ENCODE measurements around the gene OR2A12.
"Not testable (repeated sequence)": the region's sequence is repeated elsewhere in the genome, so short reads cannot be mapped to it uniquely, and the experiment has no call there.

OR2A12 gene, protein sequence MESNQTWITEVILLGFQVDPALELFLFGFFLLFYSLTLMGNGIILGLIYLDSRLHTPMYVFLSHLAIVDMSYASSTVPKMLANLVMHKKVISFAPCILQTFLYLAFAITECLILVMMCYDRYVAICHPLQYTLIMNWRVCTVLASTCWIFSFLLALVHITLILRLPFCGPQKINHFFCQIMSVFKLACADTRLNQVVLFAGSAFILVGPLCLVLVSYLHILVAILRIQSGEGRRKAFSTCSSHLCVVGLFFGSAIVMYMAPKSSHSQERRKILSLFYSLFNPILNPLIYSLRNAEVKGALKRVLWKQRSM

DNA sequence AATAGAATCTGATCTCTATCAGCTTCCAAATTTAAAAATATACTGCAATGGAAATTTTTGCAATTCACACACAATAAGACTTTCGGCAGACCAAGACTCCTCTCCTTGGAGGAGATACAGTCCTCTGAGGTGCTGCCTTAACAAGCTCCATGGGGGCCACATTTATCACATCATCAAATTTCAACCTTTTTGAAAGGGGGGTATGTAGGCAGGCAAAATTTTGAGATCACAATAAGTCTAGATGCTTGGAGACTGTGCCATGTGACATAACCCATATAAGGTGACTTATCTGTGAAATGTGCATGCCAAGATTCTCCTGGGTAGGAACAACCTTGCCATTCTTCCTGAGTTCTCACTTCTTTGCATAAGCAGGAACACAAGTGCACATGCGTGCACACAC, at the start of gene OR2A12:
OR2A12 (plus strand) TSS at position 301 of the 400 bp plus-strand sequence. CDS start 8,830 bp downstream, outside the sequence.
- DNase-seq (ENCODE audit: low read depth) = no peak

DNA sequence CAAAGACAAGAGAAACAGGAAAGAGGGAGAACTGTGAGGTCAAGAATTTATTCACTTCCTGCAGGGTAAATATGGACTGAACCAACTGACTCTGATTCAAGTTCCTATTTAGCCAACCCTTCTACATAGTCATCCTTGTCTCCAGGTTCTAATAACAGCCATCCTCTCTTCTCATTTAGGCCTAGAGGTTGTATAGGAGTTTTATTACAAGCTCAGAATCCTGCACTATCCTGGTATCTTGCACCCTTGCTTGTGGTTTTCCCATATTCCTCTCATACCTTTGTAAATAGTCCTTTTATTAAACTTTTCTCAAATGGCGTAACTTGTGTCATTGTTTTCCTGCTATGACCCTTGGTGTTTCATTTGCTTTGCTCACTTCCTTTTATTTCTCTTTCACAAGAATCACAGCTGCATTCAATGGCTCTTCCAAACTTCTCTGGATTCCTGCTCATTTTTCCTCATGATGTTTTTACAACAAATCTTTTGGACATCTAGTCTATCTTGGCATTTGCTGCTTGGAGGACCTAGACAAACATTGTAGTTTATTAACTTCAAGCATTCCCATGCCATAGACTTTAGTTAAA, 49.7 kb upstream of the OR2A12 start:
- DNase-seq (ENCODE audit: low read depth) = no peak

DNA sequence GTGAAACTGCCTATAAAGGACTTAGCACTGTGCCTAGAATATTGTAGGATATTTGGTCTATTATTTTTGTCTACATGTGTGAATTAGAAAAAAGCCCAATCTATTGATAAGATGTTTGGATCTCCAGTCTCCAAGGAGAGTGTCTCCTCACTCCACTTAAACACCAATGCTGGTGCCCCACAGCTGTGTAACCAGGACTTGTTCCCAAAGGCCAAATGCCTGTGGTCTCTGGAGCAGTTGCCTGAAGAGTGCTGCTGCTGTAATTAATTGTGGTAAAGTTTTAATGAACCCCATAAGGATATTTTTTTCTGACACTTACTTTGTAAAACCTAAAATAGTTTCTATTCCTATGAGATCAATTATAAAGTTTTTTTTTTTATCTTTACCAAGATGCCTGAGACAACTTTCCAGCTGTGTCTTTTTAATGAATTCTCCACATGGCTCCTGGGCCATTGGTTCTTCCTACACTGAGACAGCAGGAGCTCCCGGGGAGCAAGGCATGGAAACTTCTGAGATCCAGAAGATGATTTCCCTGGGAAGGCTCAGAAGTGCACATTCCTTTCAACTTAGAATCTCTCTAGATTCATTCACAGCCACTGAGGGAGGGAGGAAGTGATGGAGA, 48.6 kb upstream of the OR2A12 start:
- no peak for DNase-seq (ENCODE audit: low read depth)

DNA sequence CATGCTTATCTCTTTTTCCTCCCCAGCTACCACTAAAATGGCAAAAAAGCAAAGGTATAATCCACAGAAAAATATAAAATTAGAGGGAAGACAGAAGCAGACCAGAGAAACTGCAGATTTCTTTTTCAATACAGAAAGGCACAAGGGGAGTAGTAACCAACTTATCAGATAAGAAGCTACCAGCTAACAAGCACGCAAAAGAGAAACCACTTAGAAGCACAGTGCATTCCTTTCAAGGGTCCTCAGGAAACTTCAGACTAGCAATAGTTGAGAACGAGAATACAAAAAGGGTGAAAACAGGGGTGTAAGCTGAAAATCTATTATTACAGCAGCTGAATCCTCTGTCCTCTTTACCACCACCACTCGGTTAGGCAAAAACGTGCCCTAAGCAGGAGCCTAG, 47.2 kb upstream of the OR2A12 start:
- no peak for DNase-seq (ENCODE audit: low read depth)

DNA sequence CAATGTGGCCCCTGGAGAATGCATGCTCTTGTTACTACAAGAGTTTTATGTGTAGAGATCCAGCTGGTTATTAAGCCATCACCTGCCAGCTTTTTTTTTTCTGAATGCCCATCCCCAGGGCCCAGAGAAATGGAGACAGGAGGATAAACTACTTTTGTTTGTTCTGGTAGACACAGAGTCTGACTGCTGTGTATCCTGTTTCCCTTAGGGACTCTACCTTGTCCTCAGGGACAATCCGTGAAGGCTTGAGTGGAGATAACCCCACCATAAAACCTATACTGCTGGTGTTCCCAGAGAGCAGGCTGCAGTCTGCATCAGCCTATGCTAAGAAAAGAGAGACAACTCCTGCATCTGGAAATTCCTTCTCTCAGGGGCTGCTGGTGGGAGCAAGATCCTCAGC, 37.4 kb upstream of the OR2A12 start, which contains the start of gene OR2A5:
OR2A5 (plus strand) TSS at position 301 of the 400 bp plus-strand sequence. CDS start 1,454 bp downstream, outside the sequence.
- DNase-seq (ENCODE audit: low read depth) = no peak

DNA sequence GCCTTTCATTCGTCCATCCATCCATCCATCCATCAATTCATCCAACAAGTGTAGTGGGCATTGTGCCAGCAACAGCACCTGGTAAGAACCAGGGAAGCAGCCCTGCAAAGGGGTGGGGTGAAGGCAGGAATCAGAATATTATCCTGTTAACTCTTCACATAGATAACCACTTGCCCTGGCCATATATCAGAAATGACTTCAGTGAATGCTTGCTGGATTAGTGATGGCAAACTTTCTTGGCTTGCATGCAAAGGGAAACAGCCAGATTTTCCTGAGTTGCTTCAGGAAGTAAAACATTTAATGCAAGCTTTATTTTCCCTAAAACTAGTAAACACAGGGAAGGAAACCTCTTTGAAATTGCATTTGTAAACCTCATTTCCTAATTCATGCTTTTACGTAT, 36.6 kb upstream of the OR2A12 start:
- DNase-seq (ENCODE audit: low read depth) = no peak

DNA sequence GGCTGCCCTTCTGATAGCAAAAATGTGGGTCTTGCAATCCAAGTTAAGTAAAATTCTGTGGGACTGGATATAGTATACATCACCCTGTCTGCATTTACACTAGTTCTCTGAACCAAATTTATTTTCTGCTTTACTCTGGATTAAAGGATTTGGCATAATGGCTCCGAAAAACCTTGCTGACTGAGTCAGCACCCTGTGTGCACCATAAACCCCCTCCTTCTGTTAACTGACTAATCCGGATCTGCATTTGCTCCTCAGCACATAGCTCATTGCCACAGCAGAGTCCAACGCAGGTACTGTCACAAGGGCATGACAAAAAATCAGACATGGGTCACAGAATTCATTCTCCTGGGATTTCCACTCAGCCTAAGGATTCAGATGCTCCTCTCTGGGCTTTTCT, 36.0 kb upstream of the OR2A12 start:
- DNase-seq (ENCODE audit: low read depth) = no peak

DNA sequence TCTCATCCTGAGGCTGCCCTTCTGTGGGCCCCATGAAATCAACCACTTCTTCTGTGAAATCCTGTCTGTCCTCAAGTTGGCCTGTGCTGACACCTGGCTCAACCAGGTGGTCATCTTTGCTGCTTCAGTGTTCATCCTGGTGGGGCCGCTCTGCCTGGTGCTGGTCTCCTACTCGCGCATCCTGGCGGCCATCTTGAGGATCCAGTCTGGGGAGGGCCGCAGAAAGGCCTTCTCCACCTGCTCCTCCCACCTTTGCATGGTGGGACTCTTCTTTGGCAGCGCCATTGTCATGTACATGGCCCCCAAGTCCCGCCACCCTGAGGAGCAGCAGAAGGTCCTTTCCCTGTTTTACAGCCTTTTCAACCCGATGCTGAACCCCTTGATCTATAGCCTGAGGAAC, 35.2 kb upstream of the OR2A12 start:
- DNase-seq (ENCODE audit: low read depth) = not testable (repeated sequence)

DNA sequence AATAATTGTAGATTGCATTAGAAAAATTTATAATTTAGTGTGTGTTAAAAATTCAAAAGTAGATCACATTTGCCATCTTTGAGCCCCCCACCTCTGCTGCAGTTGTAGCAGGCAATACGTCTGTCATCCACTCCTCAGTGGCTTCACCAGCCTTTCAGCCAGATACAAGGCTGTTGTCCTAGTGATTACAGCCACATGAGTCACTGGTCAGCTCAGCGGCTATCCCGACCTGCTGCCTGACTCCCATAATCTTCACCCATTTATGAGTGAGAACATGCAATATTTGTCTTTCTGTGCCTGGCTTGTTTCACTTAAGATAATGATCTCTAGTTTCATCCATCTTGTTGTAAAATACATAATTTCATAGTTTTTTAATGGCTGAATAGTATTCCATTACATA, 28.1 kb upstream of the OR2A12 start:
- DNase-seq (ENCODE audit: low read depth) = no peak

DNA sequence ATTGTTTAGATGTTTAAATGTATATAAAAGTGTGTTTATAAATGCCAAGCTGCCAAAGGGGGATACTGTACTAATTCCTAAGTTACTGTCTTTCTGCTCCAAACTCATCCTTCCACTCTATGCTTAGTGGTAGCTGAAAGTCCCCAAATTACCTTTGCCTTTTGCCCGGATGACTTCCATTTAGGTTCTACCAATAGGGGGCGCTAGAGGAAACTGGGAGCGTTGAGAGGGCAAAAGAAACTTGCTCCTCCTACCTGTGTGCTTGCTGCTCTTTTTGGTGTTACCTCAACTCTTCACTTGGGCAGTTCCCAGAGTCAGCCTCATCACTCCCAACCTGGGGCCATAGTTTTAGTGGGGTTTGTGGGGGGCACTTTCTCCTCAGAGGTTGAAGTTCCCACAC, 22.4 kb upstream of the OR2A12 start:
- no peak for DNase-seq (ENCODE audit: low read depth)

DNA sequence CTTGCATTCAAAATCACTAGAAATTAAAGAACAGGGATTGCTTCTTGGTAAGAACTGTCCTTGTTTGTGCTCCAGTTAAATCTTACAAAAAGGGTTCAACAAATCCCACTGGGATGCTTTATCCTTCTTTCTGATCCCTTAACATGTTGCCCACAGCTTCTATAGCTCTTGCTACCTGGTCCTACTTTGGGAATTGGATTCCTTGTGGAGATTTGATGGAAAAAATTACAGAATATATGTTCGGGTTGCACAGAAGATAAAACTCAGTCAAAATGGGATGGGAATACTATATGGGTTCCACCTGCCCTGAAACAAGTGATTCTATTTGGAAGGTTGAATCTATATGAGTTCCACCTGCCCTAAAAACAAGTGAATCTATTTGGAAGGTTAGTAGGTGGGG, 16.6 kb upstream of the OR2A12 start, which contains the start of gene OR2A25:
OR2A25 (plus strand) TSS at position 301 of the 400 bp plus-strand sequence. CDS start 4,409 bp downstream, outside the sequence.
- no peak for DNase-seq (ENCODE audit: low read depth)

DNA sequence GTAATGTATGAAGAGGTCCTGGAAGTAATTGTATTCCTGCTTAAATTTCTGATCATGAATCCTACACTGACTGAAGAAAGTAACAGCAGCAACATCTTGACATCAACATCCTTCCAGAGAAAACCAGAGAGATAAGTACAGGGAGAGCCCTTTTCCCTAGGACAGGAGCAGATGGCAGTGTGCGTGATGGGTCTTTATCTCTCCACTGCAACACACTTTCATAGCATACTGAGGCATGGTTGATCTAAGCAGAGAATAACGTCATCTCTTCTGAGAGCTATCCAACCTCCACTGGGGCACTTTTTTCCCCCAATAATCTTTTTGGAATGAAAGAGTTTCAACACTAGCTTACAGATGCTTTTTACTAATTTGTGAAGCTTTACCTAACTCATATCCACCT, 16.1 kb upstream of the OR2A12 start:
- no peak for DNase-seq (ENCODE audit: low read depth)

DNA sequence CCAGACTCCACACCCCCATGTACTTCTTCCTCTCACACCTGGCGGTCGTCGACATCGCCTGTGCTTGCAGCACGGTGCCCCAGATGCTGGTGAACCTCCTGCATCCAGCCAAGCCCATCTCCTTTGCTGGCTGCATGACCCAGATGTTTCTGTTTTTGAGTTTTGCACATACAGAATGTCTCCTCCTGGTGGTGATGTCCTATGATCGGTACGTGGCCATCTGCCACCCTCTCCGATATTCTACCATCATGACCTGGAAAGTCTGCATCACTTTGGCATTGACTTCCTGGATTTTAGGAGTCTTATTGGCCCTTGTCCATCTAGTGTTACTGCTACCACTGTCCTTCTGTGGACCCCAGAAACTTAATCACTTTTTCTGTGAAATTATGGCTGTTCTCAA, 11.7 kb upstream of the OR2A12 start:
- no peak for DNase-seq (ENCODE audit: low read depth)

DNA sequence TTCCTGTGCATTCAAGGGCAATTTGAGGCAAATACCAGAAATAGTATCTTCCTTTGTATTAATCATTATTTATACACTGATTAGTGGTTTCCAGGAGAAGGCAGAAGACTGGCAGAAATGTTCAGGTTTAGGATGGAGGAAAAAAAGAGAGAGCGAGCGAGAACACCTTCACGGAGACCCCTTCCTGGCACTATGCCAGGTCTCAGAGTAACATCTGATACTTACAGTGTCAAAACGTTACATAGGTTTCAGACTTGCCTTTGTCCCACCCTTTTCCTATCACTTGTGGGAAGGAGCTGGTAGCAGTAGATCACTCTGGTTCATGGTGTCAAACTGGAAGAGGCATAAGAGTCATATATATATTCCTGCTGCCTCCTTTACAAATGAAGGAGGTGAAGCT, 652 bp downstream of the OR2A12 start:
- DNase-seq (ENCODE audit: low read depth) = no peak

DNA sequence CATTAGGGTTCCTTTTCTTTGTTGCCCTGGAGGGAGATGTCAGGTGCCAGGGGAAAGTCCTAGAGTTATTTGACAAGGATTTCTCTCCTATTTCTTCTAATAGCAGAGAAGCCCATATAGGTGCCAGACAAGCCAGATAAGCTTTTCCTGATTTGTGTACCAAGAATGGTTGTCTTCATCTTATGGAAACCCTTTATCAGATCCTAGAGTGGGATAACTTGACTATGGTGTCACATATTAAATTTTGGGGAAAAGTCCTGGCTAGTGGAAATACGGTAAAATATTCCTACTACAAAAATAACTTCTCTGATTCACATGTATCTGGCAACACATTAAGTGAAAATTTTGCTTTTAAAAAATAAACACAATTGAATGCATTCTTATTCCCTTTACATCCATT, 1.2 kb downstream of the OR2A12 start:
- DNase-seq (ENCODE audit: low read depth) = no peak

DNA sequence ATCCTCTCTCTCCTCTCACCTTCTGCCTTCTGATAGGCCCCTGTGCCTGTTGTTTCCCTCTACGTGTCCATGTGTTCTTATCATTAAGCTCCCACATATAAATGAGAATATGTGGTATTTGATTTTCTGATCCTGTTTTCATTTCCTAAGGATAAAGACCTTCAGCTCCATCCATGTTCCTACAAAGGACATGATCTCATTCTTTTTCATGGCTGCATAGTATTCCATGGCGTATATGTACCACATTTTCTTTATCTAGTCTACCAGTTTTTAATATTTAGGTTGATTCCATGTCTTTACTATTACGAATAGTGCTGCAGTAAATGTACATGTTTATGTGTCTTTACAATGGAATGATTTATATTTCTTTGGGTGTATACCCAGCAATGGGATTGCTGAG, 4.6 kb downstream of the OR2A12 start:
- DNase-seq (ENCODE audit: low read depth) = no peak

DNA sequence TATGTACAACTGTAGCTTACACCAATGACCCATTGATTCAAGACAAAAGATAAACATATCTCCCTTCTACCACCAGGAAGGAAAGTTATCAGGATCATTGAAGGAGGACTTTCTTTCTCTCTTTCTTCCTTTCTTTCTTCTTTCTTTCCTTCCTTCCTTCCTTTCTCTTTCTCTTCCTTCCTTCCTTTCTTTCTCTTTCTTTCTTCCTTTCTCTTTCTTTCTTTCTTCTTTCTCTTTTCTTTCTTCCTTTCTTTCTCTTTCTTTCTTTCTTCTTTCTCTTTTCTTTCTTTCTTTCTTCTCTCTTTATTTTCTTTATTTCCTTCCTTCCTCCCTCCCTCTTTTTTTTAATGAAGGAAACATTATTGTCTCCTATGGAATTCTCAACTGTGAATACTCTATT, 12.7 kb downstream of the OR2A12 start:
- no peak for DNase-seq (ENCODE audit: low read depth)

DNA sequence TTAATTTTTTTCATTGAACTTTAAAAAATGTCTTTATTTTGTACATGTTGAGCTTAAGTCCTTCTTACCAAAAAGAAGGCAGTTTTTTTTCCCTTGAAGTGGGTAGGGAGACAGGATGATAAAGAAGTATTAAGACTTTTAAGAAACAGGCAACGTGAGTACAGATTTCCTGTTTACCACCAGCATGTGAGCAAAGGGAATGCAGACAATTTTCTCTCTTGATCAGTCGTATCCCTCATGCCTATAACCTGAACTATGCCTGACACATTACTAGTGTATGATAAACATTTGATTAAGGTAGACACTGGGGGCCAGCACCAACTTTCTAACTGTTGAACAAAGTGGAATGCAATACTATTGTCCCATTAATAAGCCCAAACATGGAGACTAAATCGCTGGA, 14.5 kb downstream of the OR2A12 start:
- DNase-seq (ENCODE audit: low read depth) = no peak

DNA sequence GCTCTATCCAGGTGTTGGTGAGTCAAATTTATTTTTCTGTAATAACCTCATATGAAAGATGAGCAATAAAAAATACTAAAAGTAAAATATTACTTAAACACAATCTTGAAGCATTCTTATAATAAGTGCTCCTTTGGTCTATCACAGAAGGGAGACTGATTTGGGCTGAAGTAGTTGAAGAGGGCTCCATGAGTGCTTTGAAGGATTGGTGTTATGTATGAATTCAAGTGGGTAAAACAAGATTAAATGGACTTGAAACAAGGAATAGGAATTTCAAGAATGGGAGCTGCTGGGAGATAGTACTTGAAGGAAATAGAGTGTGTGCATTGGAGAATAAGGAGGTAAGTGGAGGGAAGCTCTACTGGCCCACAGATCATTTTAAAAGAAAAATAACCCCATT, 16.0 kb downstream of the OR2A12 start:
- DNase-seq (ENCODE audit: low read depth) = no peak

DNA sequence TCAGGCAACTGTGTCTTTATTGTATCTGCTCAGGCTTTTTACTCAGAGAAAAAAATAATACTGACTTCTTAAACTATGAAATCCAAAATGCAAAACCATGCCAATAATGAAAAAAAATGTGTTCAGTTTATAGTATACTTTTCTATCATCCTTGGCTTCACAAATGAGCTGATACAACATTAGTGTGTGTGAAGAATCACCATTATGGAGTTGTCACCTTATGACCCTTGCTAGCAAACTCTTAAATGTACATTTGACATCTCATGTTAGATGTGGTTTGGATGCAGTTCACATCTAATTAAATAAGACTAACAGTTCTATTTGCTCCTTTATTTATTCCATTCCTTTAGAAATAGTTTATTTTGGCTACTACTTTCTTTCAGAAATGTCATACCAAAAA, 19.1 kb downstream of the OR2A12 start:
- DNase-seq (ENCODE audit: low read depth) = no peak

DNA sequence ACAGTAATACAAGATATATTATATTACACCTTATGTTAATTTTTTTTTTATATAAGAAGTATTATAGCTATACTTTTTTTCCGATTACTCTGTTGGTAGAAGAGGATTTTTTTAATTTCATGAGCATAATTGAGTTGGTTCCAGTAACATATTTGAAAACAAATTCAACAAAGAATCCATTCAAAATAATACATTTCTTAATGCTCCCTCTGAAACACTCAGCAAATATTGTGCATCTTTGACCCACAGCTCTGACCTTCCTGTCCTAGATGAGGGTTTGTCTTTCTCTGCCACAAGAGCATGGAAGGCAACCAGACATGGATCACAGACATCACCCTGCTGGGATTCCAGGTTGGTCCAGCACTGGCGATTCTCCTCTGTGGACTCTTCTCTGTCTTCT, 23.2 kb downstream of the OR2A12 start, which contains the start of gene OR2A2:
OR2A2 (plus strand) TSS at position 301 of the 400 bp plus-strand sequence; CDS start at position 301, 0 bp downstream.
- no peak for DNase-seq (ENCODE audit: low read depth)

DNA sequence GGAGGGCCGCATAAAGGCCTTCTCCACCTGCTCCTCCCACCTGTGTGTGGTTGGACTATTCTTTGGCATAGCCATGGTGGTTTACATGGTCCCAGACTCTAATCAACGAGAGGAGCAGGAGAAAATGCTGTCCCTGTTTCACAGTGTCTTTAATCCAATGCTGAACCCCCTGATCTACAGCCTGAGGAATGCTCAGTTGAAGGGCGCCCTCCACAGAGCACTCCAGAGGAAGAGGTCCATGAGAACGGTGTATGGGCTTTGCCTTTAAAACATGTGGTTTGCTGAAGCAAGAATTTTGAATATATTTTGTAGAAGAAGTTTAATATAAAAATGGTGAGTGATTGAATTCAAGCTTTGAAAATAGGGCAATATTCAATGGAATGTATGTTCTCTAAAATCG, 24.2 kb downstream of the OR2A12 start:
- no peak for DNase-seq (ENCODE audit: low read depth)

DNA sequence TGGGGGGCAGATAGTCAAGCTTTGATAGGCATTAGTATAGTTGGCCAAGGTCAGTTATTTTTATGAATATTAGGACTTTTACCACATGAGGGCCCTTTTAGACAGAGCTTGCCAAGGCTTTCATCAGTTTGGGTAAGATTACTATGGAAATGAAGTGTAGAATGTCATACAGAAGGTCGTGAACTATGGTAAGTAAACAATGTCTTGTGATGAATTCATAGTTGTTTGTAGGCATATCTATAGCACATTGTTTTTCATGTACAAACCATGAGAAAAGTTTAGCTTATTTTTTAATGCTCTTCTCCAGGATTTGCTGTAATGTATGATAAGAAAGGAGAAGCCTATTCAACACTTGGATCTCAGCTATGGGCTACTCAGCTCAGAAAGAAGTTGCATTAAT, 27.6 kb downstream of the OR2A12 start:
- DNase-seq (ENCODE audit: low read depth) = no peak

Measured in HS-27A (cell line).